A549 (cell line): ENCODE results near the gene MRPL11.

Experiments
- CBX2 ChIP-seq: fragments of 200-600 bp; sonication (generic); IDR thresholded peaks from 2 replicates; pipeline ENCODE4 v1.6.1; 2016; ENCODE audit warnings: low read depth, mild to moderate bottlenecking, borderline replicate concordance
- EP300 ChIP-seq, 2 experiments: fragments of >200 bp; sonication (Bioruptor Twin); formaldehyde crosslinking; IDR thresholded peaks; 2 replicates in 1 of 2; 3 replicates in 1 of 2; pipeline ENCODE4 v1.6.1; 2016 to 2017
- ESRRA ChIP-seq: fragments of 150-350 bp; IDR thresholded peaks from 2 replicates; pipeline ENCODE4 v1.6.1; 2014; ENCODE audit warnings: mild to moderate bottlenecking, low read length, borderline replicate concordance
- HDAC2 ChIP-seq: fragments of 200-600 bp; sonication (generic); IDR thresholded peaks from 2 replicates; pipeline ENCODE4 v1.6.1; 2016
- KDM1A ChIP-seq: fragments of 200-600 bp; sonication (generic); IDR thresholded peaks from 2 replicates; pipeline ENCODE4 v1.6.1; 2016; ENCODE audit warnings: low read depth, mild to moderate bottlenecking
- POLR2A ChIP-seq: IDR thresholded peaks from 2 replicates; pipeline ENCODE4 v1.6.1; 2012; ENCODE audit warnings: mild to moderate bottlenecking, low read length
- TP53 ChIP-seq: fragments of 250-450 bp; sonication (Bioruptor Pico); IDR thresholded peaks from 2 replicates; pipeline ENCODE4 v1.5.0; 2021; ENCODE audit warnings: mild to moderate bottlenecking, moderate library complexity
- TF ChIP-seq, protein P1 (sequence below): fragments of >200 bp; sonication (Bioruptor Twin); formaldehyde crosslinking; IDR thresholded peaks from 3 replicates; pipeline ENCODE4 v1.5.1; 2016
- TF ChIP-seq, protein P2 (sequence below): IDR thresholded peaks from 2 replicates; pipeline ENCODE4 v1.6.1; 2012; ENCODE audit warnings: low read depth, borderline replicate concordance
- TF ChIP-seq, protein P3 (sequence below): IDR thresholded peaks from 2 replicates; pipeline ENCODE4 v1.6.1; 2012

DNA sequence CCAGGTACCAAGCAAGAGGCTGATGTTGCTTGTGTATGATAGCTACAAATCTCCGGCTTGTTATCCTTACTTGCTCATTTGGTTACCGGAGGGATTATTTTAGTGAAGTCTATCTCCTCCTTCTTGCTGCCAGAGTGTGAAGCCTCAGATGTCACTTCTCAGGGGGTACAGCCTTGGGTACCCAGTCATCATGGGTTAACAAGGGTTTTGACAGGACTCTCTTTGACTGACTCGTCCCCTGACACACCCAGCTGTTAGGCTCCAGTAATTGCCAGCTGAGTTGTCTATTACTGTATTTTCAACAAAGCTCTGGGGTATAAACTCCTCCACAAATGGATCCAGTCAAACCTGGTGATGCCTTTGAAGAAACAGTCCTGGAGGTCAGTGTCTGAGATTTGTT is 16.2 kb upstream of the MRPL11 start:
- no peak for TF ChIP-seq POLR2A
- TF ChIP-seq, protein P1, sequence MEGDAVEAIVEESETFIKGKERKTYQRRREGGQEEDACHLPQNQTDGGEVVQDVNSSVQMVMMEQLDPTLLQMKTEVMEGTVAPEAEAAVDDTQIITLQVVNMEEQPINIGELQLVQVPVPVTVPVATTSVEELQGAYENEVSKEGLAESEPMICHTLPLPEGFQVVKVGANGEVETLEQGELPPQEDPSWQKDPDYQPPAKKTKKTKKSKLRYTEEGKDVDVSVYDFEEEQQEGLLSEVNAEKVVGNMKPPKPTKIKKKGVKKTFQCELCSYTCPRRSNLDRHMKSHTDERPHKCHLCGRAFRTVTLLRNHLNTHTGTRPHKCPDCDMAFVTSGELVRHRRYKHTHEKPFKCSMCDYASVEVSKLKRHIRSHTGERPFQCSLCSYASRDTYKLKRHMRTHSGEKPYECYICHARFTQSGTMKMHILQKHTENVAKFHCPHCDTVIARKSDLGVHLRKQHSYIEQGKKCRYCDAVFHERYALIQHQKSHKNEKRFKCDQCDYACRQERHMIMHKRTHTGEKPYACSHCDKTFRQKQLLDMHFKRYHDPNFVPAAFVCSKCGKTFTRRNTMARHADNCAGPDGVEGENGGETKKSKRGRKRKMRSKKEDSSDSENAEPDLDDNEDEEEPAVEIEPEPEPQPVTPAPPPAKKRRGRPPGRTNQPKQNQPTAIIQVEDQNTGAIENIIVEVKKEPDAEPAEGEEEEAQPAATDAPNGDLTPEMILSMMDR = no peak
- TF ChIP-seq, protein P2, sequence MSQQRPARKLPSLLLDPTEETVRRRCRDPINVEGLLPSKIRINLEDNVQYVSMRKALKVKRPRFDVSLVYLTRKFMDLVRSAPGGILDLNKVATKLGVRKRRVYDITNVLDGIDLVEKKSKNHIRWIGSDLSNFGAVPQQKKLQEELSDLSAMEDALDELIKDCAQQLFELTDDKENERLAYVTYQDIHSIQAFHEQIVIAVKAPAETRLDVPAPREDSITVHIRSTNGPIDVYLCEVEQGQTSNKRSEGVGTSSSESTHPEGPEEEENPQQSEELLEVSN = no peak
- TF ChIP-seq, protein P3, sequence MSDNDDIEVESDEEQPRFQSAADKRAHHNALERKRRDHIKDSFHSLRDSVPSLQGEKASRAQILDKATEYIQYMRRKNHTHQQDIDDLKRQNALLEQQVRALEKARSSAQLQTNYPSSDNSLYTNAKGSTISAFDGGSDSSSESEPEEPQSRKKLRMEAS = no peak
- no peak for TF ChIP-seq KDM1A
- no peak for TF ChIP-seq CBX2
- no peak for TF ChIP-seq ESRRA
- TF ChIP-seq TP53 (CRISPR knock-in tag) = no peak
- no peak for TF ChIP-seq HDAC2
- TF ChIP-seq EP300 (IDR thresholded peaks at IDR 0.05) = no peak
